Spleen (tissue), 11 donors: ENCODE results near the gene HSPA12A. TPM values are rescaled to one million over a fixed set of nuclear protein-coding genes. Genes with fewer than 3 reads are reported as not detected.

Source experiments
- DNase-seq: peaks from one replicate; pipeline ENCODE4 v3.0.0-alpha.2; 2020
- H3K27ac ChIP-seq, 8 donors: fragments of 200-600 bp; sonication (generic) in 7 of 8; 1 replicate in 4 of 8; 2 replicates in 4 of 8; pipeline versions ENCODE4 v1.5.0 to v1.8.0; 2016 to 2021; ENCODE audit warnings: inconsistent platforms in 4 of 8, mild to moderate bottlenecking in 4 of 8, moderate library complexity in 1 of 8
- H3K27me3 ChIP-seq, 7 donors: fragments of 200-600 bp; sonication (generic) in 6 of 7; replicated peaks in 1 of 7; 1 replicate in 4 of 7; 2 replicates in 3 of 7; pipeline versions ENCODE4 v1.5.0 to v1.8.0; 2016 to 2021; ENCODE audit warnings: inconsistent platforms in 3 of 7, mild to moderate bottlenecking in 1 of 7
- H3K36me3 ChIP-seq, 6 donors: fragments of 200-600 bp; sonication (generic) in 5 of 6; 1 replicate in 4 of 6; 2 replicates in 2 of 6; pipeline versions ENCODE4 v1.5.0 to v1.8.0; 2016 to 2021; ENCODE audit warnings: inconsistent platforms in 2 of 6
- H3K4me1 ChIP-seq, 6 donors: fragments of 200-600 bp; sonication (generic) in 5 of 6; 1 replicate in 3 of 6; 2 replicates in 3 of 6; pipeline versions ENCODE4 v1.5.0 to v1.8.0; 2016 to 2021; ENCODE audit warnings: inconsistent platforms in 3 of 6
- H3K4me3 ChIP-seq, 8 donors: fragments of 200-600 bp; sonication (generic) in 7 of 8; 1 replicate in 4 of 8; 2 replicates in 4 of 8; pipeline versions ENCODE4 v1.5.0 to v1.8.0; 2016 to 2021; ENCODE audit warnings: inconsistent platforms in 4 of 8, mild to moderate bottlenecking in 4 of 8, moderate library complexity in 2 of 8
- H3K9me3 ChIP-seq, 8 donors: fragments of 200-600 bp; sonication (generic) in 7 of 8; 1 replicate in 4 of 8; 2 replicates in 4 of 8; pipeline versions ENCODE4 v1.5.0 to v1.8.0; 2016 to 2021; ENCODE audit warnings: inconsistent platforms in 4 of 8
- CTCF ChIP-seq, 11 experiments: fragments of 200-600 bp in 7 of 11; fragments of 450-650 bp in 4 of 11; sonication (generic) in 4 of 11; IDR thresholded peaks in 8 of 11; conservative IDR thresholded peaks in 3 of 11; 1 replicate in 7 of 11; 2 replicates in 4 of 11; pipeline versions ENCODE4 v1.4.0 to v1.8.0; 2016 to 2021; ENCODE audit warnings: antibody characterized with exemption in 11 of 11, inconsistent platforms in 4 of 11, mild to moderate bottlenecking in 1 of 11
- POLR2A ChIP-seq, 3 donors: fragments of 450-650 bp; IDR thresholded peaks; one replicate each; pipeline ENCODE4 v1.5.1; 2017; ENCODE audit warnings: antibody characterized with exemption in 3 of 3, mild to moderate bottlenecking in 1 of 3
- POLR2AphosphoS5 ChIP-seq, 3 donors: sonication (generic); formaldehyde crosslinking; IDR thresholded peaks; one replicate each; pipeline ENCODE4 v1.5.1; 2017; ENCODE audit warnings: antibody characterized with exemption in 3 of 3
- WGBS, 5 donors: extraction: QIAGEN DNeasy Blood & Tissue Kit in 3 of 5; methylation state at CpG; one replicate each; pipeline versions ENCODE4 v1.1.5 to v1.1.7; 2013 to 2018; 5-methylcytosine and 5-hydroxymethylcytosine counted together
- intact Hi-C: fragments of 100-400 bp; cut with DNase I; formaldehyde crosslinking; loops from one replicate; pipeline ENCODE4 v1.15.0; 2023; ENCODE audit warnings: low total_unique reads
- polyA plus RNA-seq, 3 donors: library from polyadenylated mRNA; stranded (reverse); fragments of 200-250 nt; gene quantifications; one replicate each; pipeline ENCODE4 v1.2.1, GENCODE V29; 2013
- total RNA-seq, 7 donors: library from RNA; depleted of rRNA in 3 of 7; stranded (reverse); fragments of >200 nt in 3 of 7; fragmentation: NEBNext Ultra II Directional in 4 of 7; extraction: Animal tissue kit (Norgen Biotek cat#: 25700) in 4 of 7; gene quantifications; one replicate each; pipeline versions ENCODE4 v1.1.0 to v1.2.1, GENCODE V29; 2016 to 2021
- donor health status: healthy with polysubstance abuse.
- donor health status: DM: no; HTN: no; CAD: no; lungs with moderate emphysema.
- donor health status: DM: no; HTN: no; CAD: no.
- donor health status: Bipolar disorder and iron deficiency.
- donor health status: healthy.
- donor health status: DM: no; HTN: no; CAD: no.
- donor health status: DM: yes; HTN: yes; CAD: no.

The HSPA12A gene
- total and polyA plus RNA-seq, 10 donors = 1.5 to 16.5 (median 6.9) TPM

- DNase-seq = no peak
- Histone ChIP-seq H3K4me1 (peaks cover 0 to 9% (median 0%) of the 10 kb centered on the region in 6 donors), H3K9me3 (peaks cover 0 to 3% (median 0%) of the 10 kb centered on the region in 8 donors), H3K36me3 (no peaks in the 10 kb centered on the region), H3K4me3 (no peak overlapping the region), H3K27ac (no peak overlapping the region), H3K27me3 (peaks cover 0 to 20% (median 0%) of the 10 kb centered on the region in 7 donors)
- intact Hi-C loops = no loop called here
- TF ChIP-seq CTCF (IDR thresholded peaks at IDR 0.05 in 8 of 11, conservative IDR thresholded peaks at IDR 0.05 in 3 of 11) = no peak
- TF ChIP-seq POLR2AphosphoS5 (IDR thresholded peaks at IDR 0.05) = no peak
- TF ChIP-seq POLR2A (IDR thresholded peaks at IDR 0.05) = no peak
- WGBS, 5 donors = 62 to 89% (median 78%) methylated on average over 3 of the region's 3 CpGs
Observed at GRCh38 chr10:116667484-116667883, 74.9 kb downstream of the HSPA12A start.

GRCh38 chr10:116665541-116666125, 76.7 kb downstream of the HSPA12A start:
- intact Hi-C loops = no loop called here
- no peak for DNase-seq
- WGBS, 5 donors = 57 to 76% (median 67%) methylated on average over 13 of the region's 13 CpGs

GRCh38 chr10:116664631-116665030, 77.7 kb downstream of the HSPA12A start:
- intact Hi-C loops = no loop called here
- 60 to 87% (median 76%) methylated on average over 5 of the region's 5 CpGs for WGBS, 5 donors
- Histone ChIP-seq H3K4me3 (no peak overlapping the region), H3K27me3 (peaks cover 0 to 7% (median 0%) of the 10 kb centered on the region in 7 donors), H3K4me1 (peaks cover 0 to 9% (median 0%) of the 10 kb centered on the region in 6 donors), H3K27ac (no peak overlapping the region), H3K9me3 (peaks cover 0 to 3% (median 0%) of the 10 kb centered on the region in 8 donors), H3K36me3 (no peaks in the 10 kb centered on the region)
- no peak for TF ChIP-seq POLR2AphosphoS5 (IDR thresholded peaks at IDR 0.05)
- TF ChIP-seq POLR2A (IDR thresholded peaks at IDR 0.05) = no peak
- TF ChIP-seq CTCF (IDR thresholded peaks at IDR 0.05 in 8 of 11, conservative IDR thresholded peaks at IDR 0.05 in 3 of 11) = no peak
- DNase-seq = no peak

More at GRCh38 chr10:116665541-116666125, 76.7 kb downstream of the HSPA12A start:
- H3K27me3 ChIP-seq = peaks cover 0 to 17% (median 0%) of the 10 kb centered on the region in 7 donors
- peaks cover 0 to 9% (median 0%) of the 10 kb centered on the region in 6 donors for H3K4me1 ChIP-seq
- peak overlapping the region in 4 of 8 donors; percentile 9 to 56 (median 45) for H3K27ac ChIP-seq
- no peaks in the 10 kb centered on the region for H3K36me3 ChIP-seq
- H3K4me3 ChIP-seq = peak overlapping the region in 1 of 8 donors; percentile 7
- no peak for TF ChIP-seq POLR2A (IDR thresholded peaks at IDR 0.05)
- TF ChIP-seq POLR2AphosphoS5 (IDR thresholded peaks at IDR 0.05) = no peak
- TF ChIP-seq CTCF (IDR thresholded peaks at IDR 0.05 in 8 of 11, conservative IDR thresholded peaks at IDR 0.05 in 3 of 11) = no peak
- H3K9me3 ChIP-seq = peaks cover 0 to 3% (median 0%) of the 10 kb centered on the region in 8 donors

GRCh38 chr10:116663342-116663741, 79.0 kb downstream of the HSPA12A start:
- WGBS, 5 donors = 87 to 94% (median 88%) methylated on average over 7 of the region's 7 CpGs
- Histone ChIP-seq H3K27ac (no peak overlapping the region), H3K36me3 (no peaks in the 10 kb centered on the region), H3K4me1 (peaks cover 0 to 9% (median 0%) of the 10 kb centered on the region in 6 donors), H3K4me3 (no peak overlapping the region), H3K9me3 (peaks cover 0 to 3% (median 0%) of the 10 kb centered on the region in 8 donors), H3K27me3 (peaks cover 0 to 6% (median 0%) of the 10 kb centered on the region in 7 donors)
- no peak for DNase-seq
- intact Hi-C loops = no loop called here
- TF ChIP-seq POLR2AphosphoS5 (IDR thresholded peaks at IDR 0.05) = no peak
- TF ChIP-seq POLR2A (IDR thresholded peaks at IDR 0.05) = no peak
- TF ChIP-seq CTCF (IDR thresholded peaks at IDR 0.05 in 8 of 11, conservative IDR thresholded peaks at IDR 0.05 in 3 of 11) = no peak
